ENCODE data around the gene TAF6.

The TAF6 gene

DNA sequence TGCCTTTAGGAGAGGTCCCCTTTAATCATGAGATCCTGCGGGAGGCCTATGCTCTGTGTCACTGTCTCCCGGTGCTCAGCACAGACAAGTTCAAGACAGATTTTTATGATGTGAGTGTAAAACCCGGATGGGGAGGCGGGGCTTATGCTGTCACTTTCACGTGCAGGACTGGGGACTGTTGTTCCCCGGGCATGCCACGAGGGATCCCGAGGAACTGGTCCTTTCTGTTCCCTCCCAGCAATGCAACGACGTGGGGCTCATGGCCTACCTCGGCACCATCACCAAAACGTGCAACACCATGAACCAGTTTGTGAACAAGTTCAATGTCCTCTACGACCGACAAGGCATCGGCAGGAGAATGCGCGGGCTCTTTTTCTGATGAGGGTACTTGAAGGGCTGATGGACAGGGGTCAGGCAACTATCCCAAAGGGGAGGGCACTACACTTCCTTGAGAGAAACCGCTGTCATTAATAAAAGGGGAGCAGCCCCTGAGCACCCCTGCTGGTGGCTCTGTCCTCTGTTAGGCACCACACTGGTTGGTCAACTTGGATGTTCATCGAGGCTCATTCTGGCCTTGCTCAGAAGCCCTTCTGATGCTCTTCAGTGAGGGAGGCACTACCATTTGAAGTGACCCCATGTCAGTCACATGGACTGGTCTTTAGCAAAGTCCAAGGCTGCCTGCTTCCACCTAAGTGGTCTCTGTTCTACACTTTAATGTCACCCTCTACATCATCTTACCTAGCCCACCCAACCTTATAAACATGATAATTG lies 27.6 kb downstream of the TAF6 start:
- DNase-seq: no peak

DNA sequence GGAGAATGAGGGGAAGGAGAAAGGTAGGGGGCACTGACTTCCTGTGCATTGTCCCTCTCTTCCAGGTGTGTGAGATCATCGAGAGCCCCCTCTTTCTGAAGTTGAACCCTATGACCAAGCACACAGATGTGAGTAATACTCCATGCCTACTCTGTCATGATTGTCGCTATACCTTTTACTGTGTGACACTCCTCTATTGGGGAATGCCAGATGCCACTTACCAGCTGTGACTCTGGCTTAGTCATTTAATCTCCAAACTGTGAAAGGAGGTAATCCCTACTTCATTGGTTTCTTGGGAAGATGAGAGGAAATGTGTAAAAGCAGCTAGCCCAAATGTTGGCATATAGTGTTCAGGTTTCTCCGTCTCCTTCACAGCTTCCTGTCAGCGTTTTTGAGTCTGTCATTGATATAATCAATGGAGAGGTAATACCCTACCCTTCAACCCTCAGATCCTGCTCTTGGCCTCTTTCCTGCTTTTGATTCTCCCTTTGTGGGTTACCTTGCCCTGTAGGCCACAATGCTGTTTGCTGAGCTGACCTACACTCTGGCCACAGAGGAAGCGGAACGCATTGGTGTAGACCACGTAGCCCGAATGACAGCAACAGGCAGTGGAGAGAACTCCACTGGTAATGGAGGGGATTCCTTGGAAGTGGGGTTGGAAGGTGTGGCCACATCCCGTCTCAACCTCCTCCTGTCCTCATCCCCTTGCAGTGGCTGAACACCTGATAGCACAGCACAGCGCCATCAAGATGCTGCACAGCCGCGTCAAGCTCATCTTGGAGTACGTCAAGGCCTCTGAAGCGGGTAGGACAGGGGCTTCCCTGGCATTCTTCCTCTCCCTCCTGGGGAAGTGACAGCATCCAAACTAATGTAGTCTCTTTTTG lies 28.4 kb downstream of the TAF6 start:
- DNase-seq: no peak

DNA sequence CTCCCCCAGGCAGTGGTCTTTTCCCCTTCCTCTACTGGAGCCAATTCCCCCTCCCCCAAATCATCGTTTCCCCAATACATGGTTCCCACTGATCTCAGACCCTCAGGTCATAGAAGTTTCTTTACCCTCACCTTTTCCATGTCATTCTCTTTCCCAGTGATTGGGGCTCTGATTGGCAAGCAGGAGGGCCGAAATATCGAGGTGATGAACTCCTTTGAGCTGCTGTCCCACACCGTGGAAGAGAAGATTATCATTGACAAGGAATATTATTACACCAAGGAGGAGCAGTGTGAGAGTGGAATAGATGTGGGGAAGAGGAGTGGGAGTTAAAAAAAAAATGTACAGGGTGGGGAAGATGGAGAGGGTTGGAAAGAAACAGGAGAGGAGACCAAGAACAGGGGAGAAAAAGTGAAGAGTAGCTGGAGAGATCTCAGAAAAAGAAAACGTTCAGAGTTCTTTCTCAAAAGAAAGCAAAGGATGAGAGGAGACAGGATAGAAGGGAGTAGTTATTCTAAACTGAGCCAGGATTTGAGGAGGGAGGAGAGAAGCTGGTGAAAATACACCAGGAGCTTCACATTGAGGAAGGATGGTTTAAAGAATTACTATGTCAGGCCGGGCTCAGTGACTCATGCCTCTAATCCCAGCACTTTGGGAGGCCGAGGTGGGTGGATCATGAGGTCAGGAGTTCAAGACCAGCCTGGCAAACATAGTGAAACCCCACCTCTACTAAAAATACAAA lies 29.5 kb downstream of the TAF6 start:
- DNase-seq: no peak

DNA sequence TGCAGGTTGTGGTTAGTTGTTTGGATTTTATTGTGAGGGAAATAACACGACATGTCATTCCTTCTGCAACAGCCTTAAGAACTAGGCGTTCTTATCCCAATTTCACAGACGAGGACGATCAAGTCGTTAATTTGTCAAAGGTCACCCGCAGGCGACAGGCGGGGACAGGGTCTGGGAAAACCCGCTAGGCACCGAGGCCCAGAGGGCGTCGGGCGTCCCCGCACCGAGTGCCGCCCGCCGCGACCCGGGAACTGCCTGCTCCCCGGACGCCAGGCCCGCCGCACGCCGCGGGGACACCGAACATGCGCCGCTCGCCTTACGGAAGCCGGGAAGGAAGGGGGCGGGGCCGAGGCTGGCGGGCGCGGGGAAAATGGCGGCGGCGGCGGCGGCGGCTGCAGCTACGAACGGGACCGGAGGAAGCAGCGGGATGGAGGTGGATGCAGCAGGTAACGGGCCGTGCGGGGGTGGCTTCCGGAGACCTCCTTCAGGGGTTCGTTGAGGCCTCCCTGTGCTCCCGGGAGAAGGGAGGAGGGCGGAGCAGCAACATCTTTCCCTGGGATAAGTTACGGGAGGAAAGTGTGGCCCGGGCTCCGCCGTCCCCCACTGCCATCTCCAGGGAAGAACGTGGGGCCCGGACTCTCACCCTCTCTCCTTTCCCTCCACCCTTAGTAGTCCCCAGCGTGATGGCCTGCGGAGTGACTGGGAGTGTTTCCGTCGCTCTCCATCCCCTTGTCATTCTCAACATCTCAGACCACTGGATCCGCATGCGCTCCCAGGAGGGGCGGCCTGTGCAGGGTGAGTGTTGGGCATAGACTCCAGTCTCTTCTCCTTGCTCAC lies 30.3 kb downstream of the TAF6 start, which contains the start of gene COPS6:
Gene COPS6, plus strand, starts transcription at position 349 of the 837 bp plus-strand sequence. Its CDS starts 22 bp downstream, at position 371.
- DNase-seq: no peak

DNA sequence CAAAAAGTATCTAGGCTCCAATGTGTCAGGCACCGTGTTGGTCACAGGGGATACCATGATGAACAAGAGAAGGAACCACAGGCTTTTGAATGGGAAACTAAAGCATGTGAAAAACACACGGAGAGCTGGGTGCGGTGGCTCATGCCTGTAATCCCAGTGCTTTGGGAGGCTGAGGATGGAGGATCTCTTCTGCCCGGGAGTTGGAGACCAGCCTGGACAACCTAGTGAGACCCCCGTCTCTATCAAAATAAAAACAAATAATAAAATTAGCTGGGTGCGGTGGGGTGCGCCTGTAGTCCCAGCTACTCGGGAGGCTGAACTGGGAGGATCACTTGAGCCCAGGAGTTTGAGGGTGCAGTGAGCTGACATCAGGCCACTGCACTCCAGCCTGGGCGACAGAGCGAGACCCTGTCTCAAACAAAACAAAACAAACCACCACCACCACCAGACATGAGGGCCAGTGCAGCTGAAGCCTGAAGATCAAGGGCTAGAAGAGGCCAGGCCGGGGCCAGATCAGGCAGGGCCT lies 31.0 kb downstream of the TAF6 start:
- DNase-seq: no peak

DNA sequence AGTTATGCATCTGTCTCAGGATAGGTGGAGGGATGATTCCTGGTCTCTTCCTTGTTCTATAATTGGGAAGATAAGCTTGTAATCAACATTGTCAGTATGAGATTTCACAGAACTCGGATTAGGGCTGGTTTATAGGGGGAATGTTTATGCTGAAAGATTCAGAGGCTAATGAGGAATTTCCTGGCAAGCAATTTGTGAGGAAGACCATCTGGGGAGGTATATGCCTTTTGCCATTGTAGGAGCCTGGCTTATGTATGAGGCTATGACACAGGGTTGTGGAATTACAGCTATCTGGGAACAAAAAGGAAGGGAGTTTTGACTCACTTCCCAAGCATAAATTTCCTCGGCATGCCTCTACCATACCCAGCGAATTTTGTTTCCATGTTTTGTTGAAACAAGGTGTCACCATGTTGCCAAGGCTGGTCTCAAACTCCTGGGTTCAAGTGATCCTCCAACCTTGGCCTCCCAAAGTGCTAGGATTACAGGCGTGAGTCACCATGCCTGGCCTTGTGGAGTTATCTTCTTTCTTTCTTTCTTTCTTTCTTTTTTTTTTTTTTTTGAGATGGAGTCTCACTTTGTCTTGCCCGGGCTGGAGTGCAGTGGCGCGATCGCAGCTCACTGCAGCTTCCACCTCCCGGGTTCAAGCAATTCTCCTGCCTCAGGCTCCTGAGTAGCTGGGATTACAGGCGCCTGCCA lies 32.0 kb downstream of the TAF6 start:
- DNase-seq: no peak

DNA sequence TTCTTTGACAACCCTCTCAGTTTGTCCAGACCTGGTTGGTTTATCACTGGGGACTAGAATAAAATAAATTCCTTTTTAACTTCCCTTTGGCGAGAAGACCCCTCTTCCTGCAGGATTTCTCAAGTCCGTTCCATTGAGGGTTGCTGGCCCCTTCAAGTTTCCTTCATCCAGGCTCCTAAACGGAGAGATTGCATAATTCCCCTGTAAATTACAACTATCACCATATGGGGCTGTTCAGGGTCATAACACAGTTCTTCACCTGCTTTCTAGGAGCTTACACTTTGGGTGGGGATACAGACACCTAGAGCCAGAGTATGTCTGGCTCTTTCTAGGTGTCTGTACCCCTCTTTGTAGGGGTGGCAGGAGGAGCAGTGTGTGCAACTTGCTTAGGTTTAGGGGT lies 33.6 kb downstream of the TAF6 start:
- no peak for DNase-seq

DNA sequence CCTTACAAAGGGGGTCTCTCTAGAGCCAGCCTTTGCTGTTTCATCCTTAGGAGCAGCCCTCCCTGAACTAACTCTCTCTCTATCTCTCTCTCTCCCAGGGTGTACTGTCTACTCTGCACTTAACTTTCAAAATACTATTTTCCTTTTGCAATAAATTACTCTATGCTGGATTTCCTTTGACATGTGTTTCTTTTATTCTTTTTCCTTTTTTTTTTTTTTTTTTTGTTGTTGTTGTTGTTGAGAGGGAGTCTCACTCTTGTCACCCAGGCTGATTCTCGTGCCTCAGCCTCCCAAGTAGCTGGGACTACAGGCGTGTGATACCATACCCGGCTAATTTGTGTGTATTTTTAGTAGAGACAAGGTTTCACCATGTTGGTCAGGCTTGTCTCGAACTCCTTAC lies 36.2 kb downstream of the TAF6 start:
- DNase-seq: no peak

DNA sequence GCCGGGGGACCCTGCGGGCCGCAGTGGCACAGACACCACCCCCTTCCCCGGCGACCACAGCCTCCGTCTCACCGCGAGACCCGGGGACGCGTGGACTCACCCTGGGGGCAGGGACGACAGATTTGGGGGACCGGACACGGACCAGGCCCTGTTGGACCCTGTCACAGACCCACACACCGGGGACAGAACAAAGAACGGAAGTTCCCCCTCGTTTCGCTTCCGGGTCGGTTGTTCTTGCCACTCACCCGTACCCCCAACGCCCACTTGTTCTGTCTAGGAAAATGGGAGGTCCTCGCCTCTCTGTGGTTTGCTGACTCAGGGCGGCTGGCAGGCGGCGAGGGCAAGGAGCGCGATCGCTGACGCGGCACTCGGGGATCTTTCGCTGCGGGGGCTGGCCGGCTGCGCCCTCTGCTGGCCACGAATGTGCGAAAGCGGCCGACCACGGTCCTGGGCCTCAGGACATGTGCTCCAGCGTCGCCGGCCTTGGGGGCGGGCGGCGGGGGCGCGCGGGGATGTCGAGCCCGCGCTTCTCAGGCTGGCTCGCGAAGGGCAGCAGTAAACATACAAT lies 37.5 kb downstream of the TAF6 start, which contains the start of gene ZNF3:
Gene ZNF3, minus strand, starts transcription at position 189 of the 568 bp plus-strand sequence. CDS start 4,366 bp downstream, outside the sequence.
- DNase-seq: peak; percentile 90

DNA sequence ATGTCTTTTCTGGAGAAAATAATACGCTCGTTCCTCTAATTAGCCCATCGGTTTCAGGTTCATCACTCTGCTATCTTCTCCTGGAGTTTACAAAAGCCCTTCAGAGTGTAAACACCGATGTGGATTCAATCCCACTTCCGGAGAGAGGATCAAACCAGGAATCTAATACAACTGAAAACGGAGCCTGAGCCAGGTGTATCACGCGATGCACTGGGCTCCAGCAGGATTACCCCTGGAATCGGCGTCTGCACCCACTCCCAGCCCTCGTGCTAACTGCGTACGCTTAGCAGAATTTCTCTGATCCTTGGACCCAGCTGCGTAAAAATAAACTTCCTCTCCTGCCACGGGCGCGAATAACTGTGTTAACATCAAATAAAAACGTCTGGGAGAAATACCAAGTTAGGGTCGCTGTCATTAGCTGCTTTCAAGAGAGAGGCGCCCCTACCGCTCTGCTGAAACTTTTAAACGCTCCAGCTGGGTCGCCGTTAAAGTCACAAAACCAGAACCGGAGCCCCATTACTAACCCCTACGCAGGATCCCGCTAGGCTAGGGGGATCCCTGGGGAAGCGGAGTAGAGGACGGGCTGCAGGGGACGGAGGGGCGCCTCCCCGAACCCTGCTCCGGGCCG lies 38.1 kb downstream of the TAF6 start:
- no peak for DNase-seq

DNA sequence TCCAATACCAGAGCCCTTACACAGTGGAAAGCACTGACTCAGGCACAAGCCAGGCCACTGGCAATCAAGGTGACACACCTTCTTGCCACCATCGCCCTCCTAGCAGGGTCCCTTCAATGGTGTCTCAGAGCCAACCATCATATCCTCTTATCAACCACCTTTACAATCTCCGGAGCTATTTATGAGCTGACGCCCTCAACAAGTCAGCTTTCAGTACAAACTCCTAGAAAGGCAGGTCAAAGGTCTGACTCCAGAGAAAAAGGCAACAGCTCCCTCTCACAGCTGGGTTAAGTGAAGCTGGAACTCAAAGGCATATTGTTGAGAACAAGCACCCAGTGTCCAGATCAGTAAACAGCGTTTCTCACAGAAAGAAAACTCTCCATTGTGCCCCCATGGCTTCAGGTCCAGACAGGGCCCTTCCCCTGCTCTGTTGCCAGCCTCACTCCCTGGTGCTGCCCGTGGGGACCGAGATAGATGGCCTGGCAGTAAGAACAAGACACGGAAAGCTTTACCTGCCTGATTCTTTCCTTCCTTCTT lies 40.1 kb downstream of the TAF6 start:
- no peak for DNase-seq

DNA sequence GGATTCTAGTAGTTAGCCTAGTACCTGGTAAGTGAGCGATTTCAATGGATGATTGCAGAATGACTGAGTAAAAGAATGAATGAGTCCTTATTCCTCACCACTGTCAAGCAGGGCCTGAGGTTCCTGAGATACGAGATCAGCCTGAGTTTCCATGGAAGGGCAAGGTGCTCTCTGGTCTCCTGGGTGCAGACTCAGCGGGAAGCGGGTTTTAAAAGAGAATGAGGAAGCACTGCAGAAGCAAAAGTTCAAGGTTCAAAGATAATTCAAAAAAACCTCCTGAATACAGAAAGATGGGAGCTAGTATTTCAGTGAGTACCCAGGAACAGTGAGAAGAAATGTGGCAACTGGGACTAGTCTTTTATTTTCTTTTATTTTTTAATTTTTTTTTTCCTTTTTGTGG lies 42.0 kb downstream of the TAF6 start:
- no peak for DNase-seq

DNA sequence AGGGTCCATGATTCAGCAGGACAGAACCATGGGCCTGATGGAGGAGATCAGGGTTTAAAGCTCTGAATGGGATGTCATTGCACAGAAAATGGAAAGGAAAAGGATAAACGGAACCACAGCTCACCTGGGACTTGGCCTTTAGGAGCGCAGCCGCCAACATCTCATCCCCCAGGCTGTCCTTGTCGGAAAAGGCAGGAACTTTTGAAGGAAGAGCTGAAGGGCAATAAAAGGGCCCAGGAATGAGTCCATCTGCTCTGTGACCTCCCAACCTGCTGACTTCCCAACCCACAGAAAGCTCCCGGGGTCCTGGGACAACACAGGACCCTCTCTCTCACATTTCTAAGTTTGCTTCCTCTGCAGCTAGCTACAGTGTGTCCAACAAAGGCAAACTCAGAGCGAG lies 43.7 kb downstream of the TAF6 start:
- DNase-seq: no peak

DNA sequence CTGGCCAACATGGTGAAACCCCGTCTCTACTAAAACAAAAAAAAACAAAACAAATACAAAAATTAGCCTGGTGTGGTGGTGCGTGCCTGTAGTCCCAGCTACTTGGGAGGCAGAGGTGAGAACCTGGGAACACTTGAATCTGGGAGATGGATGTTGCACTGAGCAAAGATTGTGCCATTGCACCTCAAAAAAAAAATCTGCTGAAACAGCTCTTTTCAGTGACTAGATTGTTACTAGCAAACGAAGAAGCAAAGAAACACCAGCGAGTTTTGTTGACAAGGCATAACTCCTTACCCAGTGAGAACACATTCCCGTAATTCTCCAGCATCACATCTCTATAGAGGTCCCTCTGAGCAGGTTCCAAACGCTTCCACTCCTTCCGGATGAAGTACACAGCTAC lies 44.3 kb downstream of the TAF6 start:
- no peak for DNase-seq

DNA sequence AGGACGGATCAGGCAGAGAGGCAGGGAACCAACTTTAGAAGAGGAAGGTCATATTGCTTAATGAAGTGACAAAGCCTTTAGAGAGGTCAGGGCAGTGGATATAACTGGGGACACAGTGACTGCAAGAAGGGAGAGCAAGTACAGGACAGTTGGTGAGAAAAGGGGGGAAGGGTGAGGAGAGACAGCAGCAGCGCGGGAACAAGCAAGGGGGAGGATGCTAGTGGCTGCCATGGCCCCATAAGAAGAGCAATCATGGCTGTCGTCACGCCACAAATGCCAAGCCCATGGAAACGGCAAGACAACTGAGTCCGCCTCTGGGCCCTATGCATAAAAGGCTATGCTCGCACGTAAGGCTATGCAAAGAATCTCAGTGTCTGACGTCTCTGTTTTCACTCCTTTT lies 46.7 kb downstream of the TAF6 start:
- DNase-seq: no peak

DNA sequence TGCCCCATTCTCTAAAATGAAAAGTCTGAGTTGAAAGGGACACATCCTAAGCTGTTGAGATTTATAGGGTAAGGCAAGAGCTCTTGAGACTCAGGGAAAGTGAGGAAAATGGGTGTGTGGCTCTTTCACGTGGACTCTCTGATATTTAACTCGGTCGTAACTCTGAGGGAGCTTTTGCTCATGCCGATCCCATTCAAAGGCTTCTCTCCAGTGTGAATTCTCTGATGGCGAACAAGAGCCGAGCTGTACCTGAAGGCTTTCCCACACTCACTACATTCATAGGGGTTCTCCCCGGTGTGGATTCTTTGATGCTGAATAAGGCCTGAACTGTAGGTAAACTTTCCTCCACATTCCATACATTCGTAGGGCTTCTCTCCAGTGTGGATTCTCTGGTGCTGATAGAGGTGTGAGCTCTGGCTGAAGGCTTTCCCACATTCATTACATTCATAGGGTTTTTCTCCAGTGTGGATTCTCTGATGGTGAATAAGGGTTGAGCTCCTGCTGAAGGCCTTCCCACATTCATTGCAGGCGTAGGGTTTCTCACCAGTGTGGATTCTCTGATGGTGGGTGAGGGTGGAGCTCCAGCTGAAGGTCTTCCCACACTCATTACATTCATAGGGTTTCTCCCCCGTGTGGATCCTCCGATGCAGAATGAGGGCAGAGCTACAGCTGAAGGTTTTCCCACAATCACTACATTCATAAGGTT lies 48.0 kb downstream of the TAF6 start:
- DNase-seq: no peak

DNA sequence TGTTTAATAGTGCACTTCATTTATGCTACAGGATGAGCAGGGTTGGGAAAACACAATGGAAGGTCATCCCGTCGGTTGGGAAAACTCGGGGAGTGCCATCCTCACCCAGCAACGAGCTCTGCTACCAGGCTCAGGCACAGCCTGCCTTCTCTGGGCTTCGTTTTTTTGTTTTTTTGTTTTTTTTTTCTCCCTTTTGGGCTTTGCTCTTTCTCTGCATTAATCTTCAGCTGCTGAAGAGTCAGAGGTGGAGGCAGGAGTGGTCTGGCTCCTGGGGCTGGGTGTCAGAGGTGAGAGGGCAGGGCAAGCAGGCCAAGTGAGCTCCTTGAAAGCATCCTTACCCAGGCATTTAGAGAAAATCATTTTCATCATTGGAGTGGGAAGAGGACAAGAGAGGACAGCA lies 49.2 kb downstream of the TAF6 start:
- DNase-seq: no peak

DNA sequence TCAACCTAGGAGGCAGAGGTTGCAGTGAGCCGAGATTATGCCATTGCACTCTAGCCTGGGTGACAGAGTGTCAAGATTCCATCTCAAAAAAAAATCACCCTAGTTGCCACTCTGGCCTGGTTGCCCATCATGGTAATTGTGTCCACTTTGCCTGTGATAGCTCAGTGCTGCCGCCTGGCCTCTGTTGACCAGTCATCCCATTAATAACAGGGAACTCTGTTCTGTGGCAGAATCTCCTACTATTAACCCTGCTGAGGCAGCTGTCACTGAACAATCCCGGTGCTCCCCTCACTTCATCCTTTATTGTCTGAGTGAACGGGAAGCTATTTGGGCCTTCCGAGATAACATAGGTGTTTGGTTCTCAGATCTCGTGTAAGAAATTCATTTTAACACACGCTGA lies 52.2 kb downstream of the TAF6 start:
- DNase-seq: no peak

DNA sequence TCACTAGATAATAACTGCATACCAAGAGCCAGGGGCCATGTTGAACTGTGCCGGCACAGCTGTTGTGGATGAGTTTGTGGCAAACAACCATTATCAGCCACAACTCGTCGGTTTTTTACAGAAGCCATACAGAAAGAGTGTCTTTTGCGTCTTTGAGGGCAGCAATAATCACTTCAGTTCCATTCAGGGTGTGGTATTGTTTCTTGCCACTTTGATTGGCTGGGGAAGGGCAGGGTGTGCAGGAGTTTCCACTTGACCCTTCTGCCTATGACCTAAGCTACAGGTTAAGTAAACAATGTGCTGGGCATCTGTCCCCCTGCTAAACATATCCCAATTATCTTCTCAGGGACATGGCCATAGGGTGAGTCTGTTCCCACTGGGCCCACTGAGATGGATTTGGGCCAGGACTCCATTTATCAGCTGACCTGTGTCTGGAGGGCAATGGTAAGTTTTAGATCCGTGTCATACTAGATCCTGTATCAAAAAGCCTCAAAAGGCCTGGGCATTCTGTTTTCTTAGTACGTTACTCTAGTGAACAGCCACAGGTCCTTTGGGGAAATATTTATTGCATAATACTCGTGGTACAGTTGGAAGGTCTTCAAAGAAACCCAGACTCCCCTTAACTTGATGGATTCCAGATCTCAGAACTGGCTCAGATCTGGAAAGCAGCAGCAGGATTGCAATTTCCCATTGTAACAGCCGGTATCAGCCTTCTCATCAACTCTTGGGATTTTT lies 53.5 kb downstream of the TAF6 start:
- DNase-seq: no peak

All from SHP77 treated with DMSO at 0.1 percent for 48 hours (cell line).